GM21367 (cell line): Measurements from ENCODE around the gene GSG1L.

Experiments
- ATAC-seq: cut with Tn5 transposase; IDR thresholded peaks from one replicate; pipeline ENCODE4 v1.9.1; 2021; ENCODE audit not compliant: unreplicated experiment

GSG1L gene

GRCh38 chr16:28029387-28030002 lies 34.0 kb downstream of the GSG1L start:
- ATAC-seq, result no peak

GRCh38 chr16:28027055-28027454 lies 36.5 kb downstream of the GSG1L start:
- no peak for ATAC-seq

GRCh38 chr16:28025631-28026030 lies 37.9 kb downstream of the GSG1L start:
- ATAC-seq, result no peak

- no peak for ATAC-seq
Measured at GRCh38 chr16:28019218-28019617, 44.3 kb downstream of the GSG1L start.

GRCh38 chr16:28014851-28015250 lies 48.7 kb downstream of the GSG1L start:
- no peak for ATAC-seq

- no peak for ATAC-seq
Measured at GRCh38 chr16:28013878-28014277, 49.6 kb downstream of the GSG1L start.

GRCh38 chr16:28013392-28013791 lies 50.1 kb downstream of the GSG1L start:
- no peak for ATAC-seq

- ATAC-seq, result no peak
Measured at GRCh38 chr16:28011971-28012445, 51.5 kb downstream of the GSG1L start.

GRCh38 chr16:28011223-28011622 lies 52.3 kb downstream of the GSG1L start:
- ATAC-seq, result no peak

GRCh38 chr16:28010671-28011070 lies 52.8 kb downstream of the GSG1L start:
- no peak for ATAC-seq

- ATAC-seq, result no peak
Measured at GRCh38 chr16:28009586-28010373, 53.7 kb downstream of the GSG1L start.

GRCh38 chr16:28003923-28004322 lies 59.6 kb downstream of the GSG1L start:
- no peak for ATAC-seq

GRCh38 chr16:28003021-28003865 lies 60.3 kb downstream of the GSG1L start:
- no peak for ATAC-seq

GRCh38 chr16:28001642-28002041 lies 61.9 kb downstream of the GSG1L start:
- ATAC-seq, result no peak

GRCh38 chr16:28001184-28001583 lies 62.3 kb downstream of the GSG1L start:
- no peak for ATAC-seq

GRCh38 chr16:28000314-28001169 lies 63.0 kb downstream of the GSG1L start:
- no peak for ATAC-seq

- ATAC-seq, result no peak
Measured at GRCh38 chr16:27999687-28000086, 63.8 kb downstream of the GSG1L start.

- no peak for ATAC-seq
Measured at GRCh38 chr16:27995378-27995777, 68.1 kb downstream of the GSG1L start.

GRCh38 chr16:27994686-27995085 lies 68.8 kb downstream of the GSG1L start:
- no peak for ATAC-seq

GRCh38 chr16:27993587-27993986 lies 69.9 kb downstream of the GSG1L start:
- ATAC-seq, result no peak

GRCh38 chr16:27991876-27992275 lies 71.6 kb downstream of the GSG1L start:
- ATAC-seq, result no peak
